GM18907 (cell line): Measurements from ENCODE around the gene MZT2B.
"Not testable (repeated sequence)": the region's sequence is repeated elsewhere in the genome, so short reads cannot be mapped to it uniquely, and the experiment has no call there.

Source experiments
- ATAC-seq: cut with Tn5 transposase; IDR thresholded peaks from one replicate; pipeline ENCODE4 v1.9.1; 2021; ENCODE audit warnings: mild to moderate bottlenecking, moderate library complexity; ENCODE audit not compliant: unreplicated experiment

Gene MZT2B

GRCh38 chr2:130181880-130182682 lies at the start of gene MZT2B:
Gene MZT2B (plus strand): TSS chr2:130182262. CDS start chr2:130182283, 21 bp downstream.
- peak; percentile 86 for ATAC-seq

- ATAC-seq, result no peak
These were observed 46.1 kb upstream of the MZT2B start for GRCh38 chr2:130135692-130136541.

GRCh38 chr2:130136546-130136945 lies 45.5 kb upstream of the MZT2B start:
- ATAC-seq, result not testable (repeated sequence)

GRCh38 chr2:130137118-130137517 lies 44.9 kb upstream of the MZT2B start:
- ATAC-seq, result not testable (repeated sequence)

- not testable (repeated sequence) for ATAC-seq
These were observed 43.7 kb upstream of the MZT2B start for GRCh38 chr2:130138326-130138725.

- ATAC-seq, result not testable (repeated sequence)
These were observed 43.2 kb upstream of the MZT2B start for GRCh38 chr2:130138841-130139251.

- not testable (repeated sequence) for ATAC-seq
These were observed 42.5 kb upstream of the MZT2B start for GRCh38 chr2:130139331-130140280.

GRCh38 chr2:130140516-130140915 lies 41.5 kb upstream of the MZT2B start:
- ATAC-seq, result not testable (repeated sequence)

GRCh38 chr2:130141002-130141401 lies 41.1 kb upstream of the MZT2B start:
- ATAC-seq, result not testable (repeated sequence)

- not testable (repeated sequence) for ATAC-seq
These were observed 40.3 kb upstream of the MZT2B start for GRCh38 chr2:130141645-130142370.

GRCh38 chr2:130142396-130143265 lies 39.4 kb upstream of the MZT2B start:
- ATAC-seq, result not testable (repeated sequence)

GRCh38 chr2:130143266-130144039 lies 38.6 kb upstream of the MZT2B start:
- ATAC-seq, result not testable (repeated sequence)

GRCh38 chr2:130145006-130145414 lies 37.1 kb upstream of the MZT2B start, which contains the start of gene CCDC74B:
Gene CCDC74B (minus strand): TSS chr2:130145112. CDS start chr2:130144996, 116 bp downstream.
- ATAC-seq, result peak; percentile 94

GRCh38 chr2:130148515-130148914 lies 33.5 kb upstream of the MZT2B start:
- ATAC-seq, result not testable (repeated sequence)

- no peak for ATAC-seq
These were observed 31.6 kb upstream of the MZT2B start for GRCh38 chr2:130150181-130151144.

GRCh38 chr2:130151145-130151512 lies 30.9 kb upstream of the MZT2B start:
- not testable (repeated sequence) for ATAC-seq
